ENCODE data around the gene CD79B. TPM values are rescaled to one million over a fixed set of nuclear protein-coding genes. Genes with fewer than 3 reads are reported as not detected.
"Not testable (repeated sequence)": the region's sequence is repeated elsewhere in the genome, so short reads cannot be mapped to it uniquely, and the experiment has no call there.

The CD79B gene
- total and polyA plus RNA-seq, 10 of the 15 experiments (the other 5 are each of a cell fraction or from before 2014, with no cell fraction given), result 17.5 to 148 (median 79.1) TPM

GRCh38 chr17:63898899-63899798, 33.0 kb downstream of the CD79B start:
- SMC1A ChIA-PET (ENCODE audit: uncharacterized antibody, unreplicated experiment); POLR2A ChIA-PET; DNase-seq (ENCODE audit: low read depth, low spot score); H3K4me2 ChIP-seq (ENCODE audit: control insufficient read depth, insufficient read depth); BruUV-seq (replicated peaks); FAIRE-seq; H2AFZ ChIP-seq (ENCODE audit: control insufficient read depth, low read depth, low read length); H3K79me2 ChIP-seq (ENCODE audit: control insufficient read depth, insufficient read depth, low read length); H3K27me3 ChIP-seq (replicated peaks in 1 of 2; ENCODE audit: control insufficient read depth in 2 of 2, insufficient read depth in 2 of 2, low read length in 1 of 2); H3K4me3 ChIP-seq; H3K36me3 ChIP-seq (ENCODE audit: control insufficient read depth in 2 of 2, insufficient read depth in 2 of 2, low read length in 1 of 2); H4K20me1 ChIP-seq (ENCODE audit: control insufficient read depth, insufficient read depth); intact Hi-C loops (cut with micrococcal nuclease; ENCODE audit: unreplicated experiment); H3K27ac ChIP-seq (ENCODE audit: control insufficient read depth, insufficient read depth); RAD21 ChIA-PET (ENCODE audit: unreplicated experiment); H3K9ac ChIP-seq (ENCODE audit: control insufficient read depth, insufficient read depth, low read length); H3K4me1 ChIP-seq (ENCODE audit: control insufficient read depth, insufficient read depth, low read length); in situ Hi-C loops (cut with MboI); H3K9me3 ChIP-seq (replicated peaks; ENCODE audit: control insufficient read depth, insufficient read depth, low read length): not testable (repeated sequence)
- WGBS (ENCODE audit: insufficient coverage, insufficient replicate concordance, low lambda C conversion rate, missing lambda C conversion rate), result 31% methylated on average over 6 of the region's 6 CpGs
- CTCF ChIA-PET, result interaction anchor here (0.9 to 1.9 kb wide), 5 partner anchors 9 to 234 kb away, joined by 3 to 8 read pairs (median 4); no protein-coding TSS in a partner anchor
- peak; percentile 74 for ATAC-seq
- TF ChIP-seq BMI1 (IDR thresholded peaks at IDR 0.05; ENCODE audit: borderline replicate concordance) (peak; percentile 85), RUNX3 (IDR thresholded peaks at IDR 0.05; ENCODE audit: low read length) (peak; percentile 48; the same call in 1 of the 2 replicates)

- H2AFZ ChIP-seq (ENCODE audit: control insufficient read depth, low read depth, low read length); BruUV-seq (replicated peaks); H3K27ac ChIP-seq (ENCODE audit: control insufficient read depth, insufficient read depth); H3K9ac ChIP-seq (ENCODE audit: control insufficient read depth, insufficient read depth, low read length); intact Hi-C loops (cut with micrococcal nuclease; ENCODE audit: unreplicated experiment); H3K4me3 ChIP-seq; H3K9me3 ChIP-seq (replicated peaks; ENCODE audit: control insufficient read depth, insufficient read depth, low read length); SMC1A ChIA-PET (ENCODE audit: uncharacterized antibody, unreplicated experiment); H4K20me1 ChIP-seq (ENCODE audit: control insufficient read depth, insufficient read depth); H3K4me1 ChIP-seq (ENCODE audit: control insufficient read depth, insufficient read depth, low read length); CTCF ChIA-PET; POLR2A ChIA-PET; H3K79me2 ChIP-seq (ENCODE audit: control insufficient read depth, insufficient read depth, low read length); H3K27me3 ChIP-seq (replicated peaks in 1 of 2; ENCODE audit: control insufficient read depth in 2 of 2, insufficient read depth in 2 of 2, low read length in 1 of 2); in situ Hi-C loops (cut with MboI); H3K36me3 ChIP-seq (ENCODE audit: control insufficient read depth in 2 of 2, insufficient read depth in 2 of 2, low read length in 1 of 2); H3K4me2 ChIP-seq (ENCODE audit: control insufficient read depth, insufficient read depth); FAIRE-seq; DNase-seq (ENCODE audit: low read depth, low spot score): not testable (repeated sequence)
- peak; percentile 61 for TF ChIP-seq MEF2B (IDR thresholded peaks at IDR 0.05; ENCODE audit: partially characterized antibody, poor library complexity, severe bottlenecking)
- 58% methylated on average over 8 of the region's 14 CpGs for WGBS (ENCODE audit: insufficient coverage, insufficient replicate concordance, low lambda C conversion rate, missing lambda C conversion rate)
- peak; percentile 94 for ATAC-seq
- RAD21 ChIA-PET (ENCODE audit: unreplicated experiment), result interaction anchor here (1.2 kb wide), 1 partner anchor 50 kb away, joined by 5 read pairs; no protein-coding TSS in a partner anchor
Observed at GRCh38 chr17:63896524-63897354, 35.4 kb downstream of the CD79B start, which contains the start of gene CSH1. Gene CSH1 (minus strand): TSS chr17:63896574. CDS start chr17:63896511, 63 bp downstream.

GRCh38 chr17:63894821-63895220, 37.3 kb downstream of the CD79B start:
- H3K9me3 ChIP-seq (replicated peaks; ENCODE audit: control insufficient read depth, insufficient read depth, low read length); DNase-seq (ENCODE audit: low read depth, low spot score); H4K20me1 ChIP-seq (ENCODE audit: control insufficient read depth, insufficient read depth); in situ Hi-C loops (cut with MboI); RAD21 ChIA-PET (ENCODE audit: unreplicated experiment); CTCF ChIA-PET; intact Hi-C loops (cut with micrococcal nuclease; ENCODE audit: unreplicated experiment); SMC1A ChIA-PET (ENCODE audit: uncharacterized antibody, unreplicated experiment); H3K36me3 ChIP-seq (ENCODE audit: control insufficient read depth in 2 of 2, insufficient read depth in 2 of 2, low read length in 1 of 2); H3K4me2 ChIP-seq (ENCODE audit: control insufficient read depth, insufficient read depth); ATAC-seq; BruUV-seq (replicated peaks); H2AFZ ChIP-seq (ENCODE audit: control insufficient read depth, low read depth, low read length); H3K79me2 ChIP-seq (ENCODE audit: control insufficient read depth, insufficient read depth, low read length); POLR2A ChIA-PET; H3K27me3 ChIP-seq (replicated peaks in 1 of 2; ENCODE audit: control insufficient read depth in 2 of 2, insufficient read depth in 2 of 2, low read length in 1 of 2); H3K4me3 ChIP-seq; H3K9ac ChIP-seq (ENCODE audit: control insufficient read depth, insufficient read depth, low read length); FAIRE-seq; H3K4me1 ChIP-seq (ENCODE audit: control insufficient read depth, insufficient read depth, low read length); H3K27ac ChIP-seq (ENCODE audit: control insufficient read depth, insufficient read depth): not testable (repeated sequence)
- WGBS (ENCODE audit: insufficient coverage, insufficient replicate concordance, low lambda C conversion rate, missing lambda C conversion rate), result 50% methylated on average over 5 of the region's 10 CpGs

All from GM12878 (cell line).